IPS DF 19.7 (cell line): ENCODE measurements around the gene ZDHHC14.
"Not testable (repeated sequence)": the region's sequence is repeated elsewhere in the genome, so short reads cannot be mapped to it uniquely, and the experiment has no call there.

Experiments used
- DNase-seq: peaks from one replicate; pipeline ENCODE4 v3.0.0-alpha.2; 2013; ENCODE audit warnings: low read depth, low spot score

Gene ZDHHC14

DNA sequence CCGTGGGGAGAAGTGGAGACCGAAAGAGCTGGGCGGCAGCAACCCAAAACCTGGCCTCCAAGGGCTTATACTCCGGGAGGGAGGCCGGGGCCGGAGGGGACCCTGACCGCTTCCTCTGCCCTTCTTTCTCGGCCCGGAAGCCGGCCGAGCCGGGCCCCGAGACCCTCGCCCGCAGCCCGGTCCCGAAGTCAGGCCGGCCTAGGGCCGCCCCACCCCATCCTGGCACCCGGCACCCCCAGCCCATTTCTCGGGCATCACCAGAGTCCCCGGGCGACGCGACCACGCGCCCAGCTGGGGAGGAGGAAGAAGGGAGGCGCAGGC lies 572 bp upstream of the ZDHHC14 start:
- DNase-seq: no peak

DNA sequence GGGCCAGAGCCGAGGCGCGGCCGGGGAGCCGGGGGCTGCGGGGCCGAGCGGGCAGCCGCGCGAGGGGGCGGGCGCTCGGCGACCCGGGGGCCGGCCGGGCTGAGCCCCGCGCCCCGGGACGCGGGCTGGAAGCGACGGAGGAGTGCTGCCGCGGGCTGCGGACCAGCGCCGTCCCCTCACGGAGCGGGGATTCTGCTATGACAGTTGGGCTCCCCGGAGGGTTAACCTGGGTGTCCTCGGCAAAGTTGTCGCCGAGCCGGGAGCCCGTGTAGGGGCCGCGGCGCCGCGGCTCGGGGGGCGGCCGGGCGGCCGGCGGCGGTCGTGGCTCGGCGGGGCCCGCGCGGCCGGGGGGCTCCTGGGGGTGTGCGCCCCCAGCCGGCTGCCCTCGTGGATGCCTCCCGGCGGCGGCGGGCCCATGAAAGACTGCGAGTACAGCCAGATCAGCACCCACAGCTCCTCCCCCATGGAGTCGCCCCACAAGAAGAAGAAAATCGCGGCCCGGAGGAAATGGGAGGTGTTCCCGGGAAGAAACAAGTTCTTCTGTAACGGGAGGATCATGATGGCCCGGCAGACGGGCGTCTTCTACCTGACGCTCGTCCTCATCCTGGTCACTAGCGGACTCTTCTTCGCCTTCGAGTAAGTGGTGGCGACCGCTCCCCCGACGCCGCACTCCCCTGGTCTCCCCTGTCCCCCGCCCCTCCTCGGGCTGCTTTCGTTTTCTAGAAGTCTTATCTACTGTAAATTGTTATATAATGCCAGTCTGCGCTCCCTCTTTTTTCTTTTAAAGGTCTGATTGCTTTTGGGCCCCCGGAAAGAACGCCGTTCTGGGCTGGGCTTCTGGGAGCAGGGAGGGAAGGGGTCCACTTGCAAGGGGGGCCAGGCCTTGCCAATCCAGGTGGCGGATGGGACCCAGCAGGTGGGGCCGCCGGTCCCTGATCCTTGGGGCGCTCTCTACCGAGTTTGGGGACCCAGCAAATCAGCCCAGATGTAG lies 936 bp downstream of the ZDHHC14 start:
- DNase-seq: no peak

DNA sequence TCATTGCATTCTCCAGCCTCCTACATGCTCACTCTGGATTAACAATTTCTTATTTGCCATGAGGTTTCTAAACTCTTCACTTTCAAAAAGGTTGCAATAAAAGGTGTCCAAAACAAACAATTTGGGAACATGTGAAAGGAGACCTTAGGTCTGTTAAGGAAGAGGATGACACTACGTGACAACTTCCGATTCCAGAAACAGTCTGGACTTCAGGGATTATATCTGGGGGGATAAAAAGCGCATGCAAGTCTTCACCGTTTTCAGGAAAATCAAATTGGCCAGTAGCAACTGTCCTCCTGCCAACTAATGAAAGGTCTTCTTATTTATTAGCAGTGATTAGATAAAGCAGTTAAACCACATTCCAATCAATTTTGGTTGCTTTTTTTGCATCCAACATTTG lies 1.8 kb downstream of the ZDHHC14 start:
- DNase-seq: no peak

DNA sequence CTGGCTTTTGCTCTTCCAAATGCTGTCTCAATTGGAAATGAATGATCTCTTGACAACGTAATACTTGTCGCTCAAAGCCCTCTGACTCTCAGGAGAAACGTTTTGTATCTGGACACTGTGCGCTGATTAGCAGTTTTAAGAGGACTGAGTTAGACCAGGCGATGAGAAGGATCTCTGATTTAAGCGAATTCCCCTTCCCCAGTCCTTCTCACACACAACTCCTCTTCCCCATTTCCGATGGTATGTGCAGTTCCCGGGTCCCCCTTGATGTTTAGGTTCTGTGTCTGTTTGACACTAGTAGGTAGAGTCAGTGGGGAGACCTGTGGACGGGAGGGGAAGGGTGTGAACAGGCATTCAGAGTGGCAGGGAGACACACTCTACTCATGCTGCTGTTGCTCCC lies 2.5 kb downstream of the ZDHHC14 start:
- DNase-seq: no peak

DNA sequence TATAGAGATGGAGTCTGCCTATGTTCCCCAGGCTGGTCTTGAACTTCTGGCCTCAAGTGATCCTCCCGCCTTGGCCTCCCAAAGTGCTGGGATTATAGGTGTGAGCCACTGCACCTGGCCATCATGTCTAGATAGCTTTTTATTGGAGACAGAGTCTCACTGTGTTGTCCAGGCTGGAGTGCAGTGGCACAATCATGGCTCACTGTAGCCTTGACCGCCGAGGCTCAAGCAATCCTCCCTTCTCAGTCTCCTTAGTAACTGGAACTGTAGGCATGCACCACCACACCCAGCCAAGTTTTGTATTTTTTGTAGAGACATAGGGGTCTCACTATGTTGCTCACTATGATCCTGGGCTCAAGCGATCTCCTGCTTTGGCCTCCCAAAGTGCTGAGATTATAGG lies 4.0 kb downstream of the ZDHHC14 start:
- DNase-seq: not testable (repeated sequence)

DNA sequence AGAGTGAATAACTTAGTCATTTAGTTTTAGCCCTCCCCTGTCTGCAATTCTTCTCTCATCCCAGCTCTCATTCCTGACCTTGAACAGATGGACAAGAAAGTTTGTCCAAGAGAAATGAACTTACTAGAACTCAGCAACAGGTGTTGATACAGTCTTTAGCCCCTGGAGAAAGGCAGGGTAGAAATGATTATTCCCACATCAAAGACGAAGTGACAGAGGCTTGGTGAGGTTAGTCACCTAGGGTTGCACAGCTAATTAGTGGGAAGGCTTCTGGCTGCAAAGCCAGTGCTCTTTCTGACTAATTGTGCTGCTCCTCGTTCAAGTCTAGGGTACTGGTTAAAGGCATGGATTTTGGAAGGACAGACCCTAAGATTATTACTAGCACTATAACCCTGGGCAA lies 4.5 kb downstream of the ZDHHC14 start:
- DNase-seq: no peak

DNA sequence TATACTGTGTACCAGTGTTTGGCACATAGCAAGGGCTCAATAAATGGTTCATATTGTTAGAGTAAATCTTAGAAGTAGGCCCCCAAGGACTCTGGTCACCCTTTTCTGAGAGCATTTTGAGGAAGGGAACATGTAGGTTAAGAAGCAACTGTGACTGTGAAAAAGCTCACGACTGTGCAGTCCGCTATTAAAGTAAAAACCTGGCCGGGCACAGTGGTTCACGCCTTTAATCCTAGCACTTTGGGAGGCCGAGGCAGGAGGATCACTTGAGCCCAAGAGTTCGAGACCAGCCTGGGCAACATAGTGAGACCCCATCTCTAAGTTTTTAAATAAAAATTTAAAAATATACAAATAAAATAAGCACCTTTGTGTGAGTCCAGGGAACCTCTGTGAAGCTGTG lies 5.0 kb downstream of the ZDHHC14 start:
- no peak for DNase-seq

DNA sequence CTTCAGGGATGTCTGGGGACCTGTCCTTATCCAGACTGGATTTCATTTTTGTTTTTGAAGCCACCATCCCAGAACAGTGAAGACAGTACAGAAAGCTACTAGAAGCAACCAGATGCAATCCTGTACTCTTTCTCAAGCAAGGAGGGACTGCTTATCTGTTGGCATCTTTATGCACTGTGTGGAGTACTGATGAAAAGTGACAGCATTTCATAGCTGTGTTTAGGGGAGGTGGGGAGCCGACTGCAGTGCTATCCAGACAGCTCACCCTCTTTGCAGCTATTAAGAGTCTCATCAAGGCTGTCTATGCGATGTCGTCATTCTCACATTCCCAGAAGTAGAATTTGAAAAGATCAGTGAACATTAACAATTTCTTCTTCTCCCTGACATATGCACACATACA lies 5.5 kb downstream of the ZDHHC14 start:
- DNase-seq: no peak

DNA sequence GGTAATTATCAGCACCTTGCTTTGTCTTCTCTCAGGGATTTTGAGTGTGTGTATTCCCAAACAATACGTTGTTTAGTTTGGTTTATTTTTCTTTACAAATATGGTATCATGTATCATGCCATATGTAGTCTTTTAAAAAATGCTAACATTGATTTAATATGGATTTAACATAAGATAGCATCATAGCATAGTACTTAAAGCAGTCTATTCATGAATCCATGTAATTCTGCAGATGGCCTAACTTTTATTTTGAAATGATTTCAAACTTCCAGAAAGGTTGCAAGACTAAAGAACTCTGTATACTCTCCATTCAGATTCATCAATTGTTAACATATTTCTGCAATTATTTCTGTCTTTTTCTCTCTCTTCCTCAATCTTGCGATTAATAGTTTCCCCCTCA lies 7.9 kb downstream of the ZDHHC14 start:
- no peak for DNase-seq

DNA sequence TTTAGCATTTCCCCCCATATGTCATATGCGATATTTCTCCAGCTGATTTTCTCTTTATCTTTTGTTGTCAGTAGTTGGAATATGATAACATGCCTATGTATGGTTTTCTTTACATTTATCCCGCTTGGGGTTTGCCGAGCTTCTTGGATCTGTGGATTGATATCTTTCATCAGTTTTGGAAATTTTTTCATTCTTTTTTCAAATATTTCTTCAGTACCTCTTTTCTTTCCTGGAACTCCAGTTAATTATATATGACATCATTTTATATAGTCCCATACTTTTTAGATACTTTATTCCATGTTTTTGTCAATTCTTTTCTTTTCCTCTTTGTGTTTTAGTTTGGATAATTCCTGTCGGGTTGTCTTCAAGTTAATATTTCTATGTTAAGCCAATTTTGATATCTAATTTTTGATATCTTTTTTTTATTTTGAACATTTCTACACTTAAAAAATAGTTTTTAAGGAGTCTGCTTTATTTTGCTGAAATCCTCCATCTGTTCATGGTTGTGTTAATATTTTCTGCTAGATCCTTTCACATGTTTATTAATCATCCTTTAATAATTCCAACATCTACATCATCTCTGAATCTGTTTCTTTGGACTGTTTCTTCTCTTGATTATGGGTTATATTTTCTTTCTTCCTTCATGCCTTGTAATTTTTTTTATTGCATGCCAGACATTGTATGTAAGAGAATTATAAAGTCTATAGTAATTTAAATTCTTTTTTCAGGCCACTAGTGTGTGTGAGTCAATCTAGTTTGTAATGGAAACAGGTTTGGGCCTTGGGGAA lies 9.5 kb downstream of the ZDHHC14 start:
- no peak for DNase-seq

DNA sequence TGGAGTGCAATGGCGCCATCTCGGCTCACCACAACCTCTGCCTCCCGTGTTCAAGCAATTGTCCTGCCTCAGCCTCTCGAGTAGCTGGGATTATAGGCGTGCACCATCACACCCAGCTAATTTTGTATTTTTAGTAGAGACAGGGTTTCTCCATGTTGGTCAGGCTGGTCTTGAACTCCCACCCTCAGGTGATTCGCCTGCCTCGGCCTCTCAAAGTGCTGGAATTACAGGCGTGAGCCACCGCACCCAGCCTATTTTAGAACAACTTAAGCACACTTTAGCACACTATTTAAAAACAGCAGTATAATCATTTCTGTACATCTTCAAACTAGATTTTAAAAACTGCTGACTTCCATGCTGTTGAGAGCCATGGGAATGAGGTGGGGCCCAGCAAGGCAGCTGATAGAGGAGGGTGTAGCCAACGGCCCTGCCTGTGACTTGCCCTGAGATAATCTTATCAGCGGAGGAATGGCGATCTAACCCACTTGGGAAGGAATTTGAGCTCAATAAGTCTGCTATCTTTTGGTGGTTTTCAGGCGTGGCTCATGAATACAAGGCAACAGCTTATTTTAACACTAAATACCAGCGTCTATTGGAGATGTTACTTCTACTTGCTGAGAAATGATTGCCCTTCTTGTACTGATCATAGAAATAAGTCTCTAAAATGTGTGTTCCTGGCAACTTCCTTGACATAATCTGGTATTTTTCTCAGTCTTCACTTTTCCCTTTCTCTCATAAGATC lies 12.1 kb downstream of the ZDHHC14 start:
- DNase-seq: no peak

DNA sequence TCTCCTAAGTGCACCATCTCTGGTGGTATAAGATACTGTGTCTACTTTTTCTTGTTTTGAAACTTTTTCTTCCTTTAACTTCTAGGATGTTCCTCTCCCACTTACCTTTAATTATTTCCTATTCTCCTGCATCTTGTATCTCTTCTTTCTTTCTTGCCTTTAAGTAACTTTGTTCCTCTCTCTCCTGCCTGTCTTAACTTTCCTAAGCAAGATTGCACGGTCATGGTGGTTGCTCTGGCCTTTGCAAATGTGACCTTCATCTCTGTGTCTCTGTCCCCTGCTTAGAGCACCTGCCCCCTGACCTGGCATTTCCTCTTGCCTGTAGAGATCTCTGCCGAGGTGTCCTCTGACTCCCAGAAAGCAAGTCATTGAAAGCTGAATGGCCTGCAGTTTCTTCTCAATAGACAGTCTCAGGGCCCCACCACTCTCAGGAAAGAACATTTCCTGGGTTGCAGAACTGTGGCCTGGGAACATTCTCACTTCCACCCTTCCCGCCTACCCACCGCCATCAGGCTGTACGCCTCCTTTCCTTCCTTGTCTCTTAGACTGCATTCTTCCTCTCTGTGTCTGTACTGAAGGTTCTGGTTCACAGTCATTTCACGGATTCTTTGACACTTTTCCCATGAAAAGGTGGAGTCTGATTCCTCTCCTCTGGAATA lies 12.8 kb downstream of the ZDHHC14 start:
- no peak for DNase-seq

DNA sequence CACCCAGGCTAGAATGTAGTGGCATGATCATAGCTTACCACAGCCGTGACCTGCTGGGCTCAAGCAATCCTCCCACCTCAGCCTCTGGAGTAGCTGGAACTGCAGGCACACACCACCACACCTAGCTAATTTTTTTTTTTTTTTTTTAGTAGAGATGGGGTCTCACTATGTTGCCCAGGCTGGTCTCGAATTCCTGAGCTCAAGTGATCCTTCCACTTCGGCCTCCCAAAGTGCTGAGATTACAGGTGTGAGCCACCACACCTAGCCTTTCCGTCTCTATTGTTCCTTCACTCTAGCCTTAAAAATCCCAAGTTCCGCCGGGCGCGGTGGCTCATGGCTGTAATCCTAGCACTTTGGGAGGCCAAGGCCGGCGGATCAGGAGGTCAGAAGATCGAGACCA lies 14.2 kb downstream of the ZDHHC14 start:
- DNase-seq: not testable (repeated sequence)

DNA sequence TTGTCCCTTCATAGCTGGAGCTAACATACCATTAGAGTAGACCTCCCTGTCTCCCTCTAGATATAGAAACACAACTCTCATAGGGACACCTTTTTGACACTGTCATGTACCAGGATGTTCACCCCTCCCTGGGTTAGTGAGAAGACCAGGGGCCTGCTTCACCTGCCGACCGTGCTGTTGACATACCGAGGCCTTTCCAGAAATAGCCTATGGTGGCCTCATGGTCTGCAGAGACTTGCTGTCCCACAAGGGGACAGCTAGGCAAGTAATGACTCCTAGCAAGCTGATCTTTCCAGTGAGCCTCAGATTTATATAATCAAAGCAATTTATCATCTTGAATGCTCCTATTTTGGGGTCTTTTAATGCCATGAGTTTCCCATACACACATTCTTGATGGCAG lies 15.0 kb downstream of the ZDHHC14 start:
- no peak for DNase-seq

DNA sequence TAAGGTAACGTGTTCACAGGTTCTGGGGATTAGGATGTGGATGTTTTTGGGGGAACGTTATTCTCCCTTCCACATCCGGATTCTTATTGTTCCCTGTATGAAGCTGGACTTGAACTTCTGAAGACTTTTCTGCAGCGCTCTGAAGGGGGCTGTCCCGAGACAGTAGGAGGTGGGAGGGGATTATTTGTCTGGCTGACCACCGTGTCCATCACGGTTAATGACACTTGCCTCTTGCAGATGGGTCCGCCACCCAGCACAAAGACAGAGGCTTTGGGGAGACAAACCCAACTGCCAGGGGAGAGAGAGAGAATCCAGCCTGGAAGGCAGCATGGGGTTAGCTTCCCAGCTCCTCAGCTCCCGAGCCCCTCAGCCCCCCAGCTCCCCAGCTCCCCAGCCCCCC lies 16.7 kb downstream of the ZDHHC14 start:
- DNase-seq: no peak

DNA sequence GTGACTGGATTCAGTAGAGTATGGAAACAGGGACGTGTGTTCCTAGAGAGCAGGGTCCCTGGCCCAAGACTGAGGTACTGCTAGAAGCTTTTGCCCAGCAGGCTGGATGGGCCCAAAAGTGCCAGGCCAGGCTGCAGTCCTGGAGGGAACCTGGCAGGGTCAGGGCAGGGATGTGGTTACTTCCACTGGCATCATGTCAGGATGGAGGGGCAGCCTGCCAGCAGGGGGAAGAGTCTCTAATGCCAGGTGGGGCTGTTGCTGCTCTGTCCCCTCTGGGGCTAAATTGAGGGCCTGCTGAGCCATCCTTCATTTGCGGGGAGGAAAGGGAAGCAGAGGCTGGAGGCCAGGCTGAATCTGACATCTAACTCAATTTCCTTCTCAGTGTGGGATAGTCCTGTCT lies 17.2 kb downstream of the ZDHHC14 start:
- DNase-seq: no peak

DNA sequence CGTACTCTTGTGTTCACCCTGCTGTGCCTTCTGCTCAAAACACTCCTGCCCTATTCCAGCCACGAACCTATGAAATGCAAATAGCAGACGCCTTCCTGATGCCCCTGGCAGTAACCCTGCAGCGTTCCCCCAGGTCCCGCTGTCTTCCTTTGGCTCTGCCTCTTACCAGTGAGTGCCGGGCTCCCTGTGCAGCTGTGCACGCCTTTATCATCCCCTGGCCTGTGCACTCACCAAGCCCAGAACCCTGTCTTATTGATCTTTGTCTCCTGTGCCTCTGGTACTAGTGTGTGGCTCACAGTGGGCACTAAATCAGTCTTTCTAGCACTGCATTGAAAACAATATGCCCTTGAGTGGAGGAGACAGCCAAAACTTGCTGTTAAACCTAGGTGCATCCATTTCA lies 19.7 kb downstream of the ZDHHC14 start:
- no peak for DNase-seq

DNA sequence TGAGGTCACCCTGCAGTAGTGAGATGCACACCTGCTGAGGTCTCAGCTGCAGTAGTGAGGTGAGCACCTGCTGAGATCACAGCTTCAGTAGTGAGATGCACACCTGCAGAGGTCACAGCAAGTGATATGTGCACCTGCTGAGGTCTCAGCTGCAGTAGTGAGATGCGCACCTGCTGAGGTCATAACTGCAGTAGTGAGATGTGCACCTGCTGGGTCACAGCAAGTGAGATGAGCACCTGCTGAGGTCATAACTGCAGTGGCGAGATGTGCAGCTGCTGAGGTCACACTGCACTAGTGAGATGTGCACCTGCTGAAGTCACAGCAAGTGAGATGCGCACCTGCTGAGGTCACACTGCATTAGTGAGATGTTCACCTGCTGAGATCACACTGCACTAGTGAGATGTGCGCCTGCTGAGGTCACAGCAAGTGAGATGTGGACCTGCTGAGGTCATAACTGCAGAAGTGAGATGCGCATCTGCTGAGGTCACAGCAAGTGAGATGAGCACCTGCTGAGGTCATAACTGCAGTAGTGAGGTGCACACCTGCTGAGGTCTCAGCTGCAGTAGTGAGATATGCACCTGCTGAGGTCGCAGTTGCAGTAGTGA lies 20.8 kb downstream of the ZDHHC14 start:
- no peak for DNase-seq

DNA sequence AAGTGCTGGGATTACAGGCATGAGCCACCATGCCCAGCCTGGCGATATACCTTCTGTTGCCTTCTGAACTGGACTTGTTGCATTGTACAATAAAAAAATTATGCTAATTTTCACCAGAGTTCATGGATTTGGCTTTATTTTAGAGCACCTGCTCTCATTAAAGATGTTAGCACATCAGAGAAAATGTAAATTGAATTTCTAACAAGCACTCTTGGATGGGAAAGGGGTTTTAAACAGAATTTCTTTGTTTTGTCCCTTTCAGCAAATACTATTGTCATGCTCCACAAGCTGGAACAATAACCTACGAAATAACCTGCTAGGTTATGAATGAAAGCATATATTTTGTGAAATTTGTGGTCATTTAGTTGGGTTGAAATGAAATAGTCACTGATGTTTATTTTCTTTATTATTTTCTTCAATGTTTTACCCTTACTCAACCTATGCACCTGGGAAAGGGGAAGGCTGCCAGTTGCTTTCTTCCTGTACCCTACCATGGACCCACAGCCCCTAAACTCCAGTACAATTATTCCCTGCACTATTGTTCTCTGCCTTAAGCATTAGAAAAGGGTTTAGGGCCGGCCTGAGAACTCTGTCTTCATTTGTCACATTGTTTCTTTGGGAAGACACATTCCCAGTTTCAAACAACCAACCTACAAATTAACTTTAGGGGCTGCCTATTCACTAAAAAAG lies 22.2 kb downstream of the ZDHHC14 start:
- DNase-seq: no peak

DNA sequence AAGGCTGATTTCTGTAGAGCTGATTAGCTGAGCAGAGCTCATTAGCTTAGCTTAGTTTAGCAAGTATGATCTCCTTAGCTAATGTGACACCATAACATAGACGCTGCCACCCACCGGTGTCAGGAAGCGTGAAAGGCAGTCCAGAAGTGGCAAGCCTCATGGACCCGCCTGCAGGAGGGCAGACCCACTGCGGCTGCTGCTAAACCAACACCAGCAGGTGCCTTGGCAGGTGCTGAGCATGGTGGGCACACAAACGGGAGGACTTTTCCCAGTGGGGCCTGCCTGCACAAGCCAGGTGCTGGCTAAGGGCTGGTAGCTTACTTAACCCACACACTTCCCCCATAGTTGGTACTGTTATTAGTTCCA lies 22.7 kb downstream of the ZDHHC14 start:
- DNase-seq: no peak

DNA sequence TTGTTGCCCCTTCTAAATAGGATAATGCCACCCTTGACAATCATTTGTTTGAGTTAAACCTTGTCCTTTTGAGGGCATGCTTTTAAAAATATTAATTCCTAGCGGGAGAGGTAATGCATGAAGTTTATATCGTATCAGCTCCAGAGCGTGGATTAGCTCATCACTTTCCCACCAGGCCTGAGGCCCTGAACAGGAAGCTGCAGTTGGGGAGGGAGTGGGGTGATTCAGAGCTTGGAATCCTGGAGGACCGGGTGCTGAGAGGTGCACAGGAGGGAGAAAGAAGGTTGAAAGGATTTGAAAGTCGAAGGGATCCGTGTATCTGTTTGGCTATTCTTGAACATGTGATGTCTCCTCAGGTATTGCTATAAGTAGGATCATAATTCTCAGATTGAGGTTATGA lies 25.0 kb downstream of the ZDHHC14 start:
- no peak for DNase-seq
